HG02840 (cell line): ENCODE measurements around the gene GPNMB.

Experiments
- ATAC-seq: cut with Tn5 transposase; IDR thresholded peaks from one replicate; pipeline ENCODE4 v1.9.1; 2021; ENCODE audit warnings: mild to moderate bottlenecking, moderate library complexity, moderate number of reproducible peaks; ENCODE audit not compliant: unreplicated experiment, low FRiP score

The GPNMB gene

DNA sequence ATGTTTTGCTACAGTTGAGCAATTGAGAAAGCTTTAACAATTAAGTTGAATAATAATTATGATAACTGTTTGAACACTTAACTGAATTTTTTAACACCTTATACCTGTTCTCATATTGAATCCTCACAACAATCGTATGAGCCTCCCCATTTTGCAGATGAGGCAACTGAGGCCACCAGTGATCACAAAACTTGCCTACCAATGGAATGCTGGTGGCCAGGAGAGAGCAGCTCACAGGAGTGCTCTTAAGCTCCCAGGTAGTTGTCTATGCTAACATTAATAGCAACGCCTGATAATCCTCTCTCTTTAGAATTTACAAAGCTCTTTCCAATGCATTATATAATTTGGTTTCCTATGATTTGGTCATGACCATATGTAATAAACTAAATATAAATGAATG is 21.6 kb downstream of the GPNMB start:
- no peak for ATAC-seq

DNA sequence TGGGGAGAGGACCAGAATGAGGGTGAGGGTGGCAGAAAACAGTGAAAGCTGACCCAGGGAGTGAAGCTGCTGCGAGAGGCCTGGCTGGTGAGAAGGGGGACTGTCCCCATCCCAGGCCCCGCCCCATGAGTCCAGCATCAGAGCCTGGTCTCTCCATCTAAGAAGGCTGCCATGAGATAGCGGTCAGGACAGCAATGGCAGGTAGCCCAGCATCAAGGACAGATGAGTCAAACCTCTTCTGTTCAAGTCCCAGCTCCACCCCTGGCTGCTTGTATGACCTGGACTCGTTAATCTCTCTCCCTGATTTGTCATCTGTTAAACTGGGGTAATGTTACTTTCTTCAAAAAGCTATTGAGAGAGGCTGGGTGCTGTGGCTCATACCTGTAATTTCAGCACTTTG is 22.2 kb downstream of the GPNMB start:
- ATAC-seq, result no peak

DNA sequence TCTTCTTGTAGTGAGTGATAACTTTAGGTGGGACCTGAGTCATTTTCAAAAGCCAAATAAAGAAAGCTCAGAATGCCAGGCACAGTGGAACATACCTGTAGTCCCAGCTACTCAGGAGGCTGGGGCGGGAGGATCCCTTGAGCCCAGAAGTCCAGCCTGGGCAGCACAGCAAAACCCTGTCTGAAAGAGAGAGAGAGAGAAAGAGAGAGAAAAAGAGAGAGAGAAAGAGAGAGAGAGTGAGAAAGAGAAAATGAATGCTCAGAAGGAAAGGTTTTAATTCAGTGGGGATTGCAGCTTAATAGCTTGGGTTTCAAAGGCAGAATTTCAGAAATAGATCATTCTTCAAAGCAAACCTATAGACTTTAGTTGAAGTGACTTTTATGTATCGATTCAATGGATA is 25.7 kb downstream of the GPNMB start:
- ATAC-seq, result no peak

- ATAC-seq, result peak; percentile 88
Measured at GRCh38 chr7:23273141-23273599, 26.6 kb downstream of the GPNMB start.

- ATAC-seq, result no peak
Measured at GRCh38 chr7:23275912-23276311, 29.3 kb downstream of the GPNMB start.

- no peak for ATAC-seq
Measured at GRCh38 chr7:23276376-23276775, 29.8 kb downstream of the GPNMB start.

DNA sequence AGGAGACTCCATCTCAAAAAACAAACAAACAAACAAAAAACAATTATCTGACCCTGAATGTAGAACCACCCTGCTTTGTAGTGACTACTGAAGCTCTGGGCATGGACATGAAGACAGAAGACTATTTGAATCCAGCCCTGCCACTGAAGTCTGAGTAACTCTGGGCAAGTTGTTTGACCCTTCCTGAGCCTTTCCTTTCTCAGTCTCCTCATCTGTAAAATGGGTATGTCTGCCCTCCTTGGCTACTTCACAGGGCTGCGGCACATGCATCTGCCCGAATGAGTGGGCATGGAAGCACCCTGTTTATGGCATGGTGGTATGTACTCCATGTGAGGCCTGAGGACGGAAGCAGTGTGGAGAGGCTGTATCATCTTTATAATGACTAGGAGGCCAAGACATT is 30.4 kb downstream of the GPNMB start:
- no peak for ATAC-seq

DNA sequence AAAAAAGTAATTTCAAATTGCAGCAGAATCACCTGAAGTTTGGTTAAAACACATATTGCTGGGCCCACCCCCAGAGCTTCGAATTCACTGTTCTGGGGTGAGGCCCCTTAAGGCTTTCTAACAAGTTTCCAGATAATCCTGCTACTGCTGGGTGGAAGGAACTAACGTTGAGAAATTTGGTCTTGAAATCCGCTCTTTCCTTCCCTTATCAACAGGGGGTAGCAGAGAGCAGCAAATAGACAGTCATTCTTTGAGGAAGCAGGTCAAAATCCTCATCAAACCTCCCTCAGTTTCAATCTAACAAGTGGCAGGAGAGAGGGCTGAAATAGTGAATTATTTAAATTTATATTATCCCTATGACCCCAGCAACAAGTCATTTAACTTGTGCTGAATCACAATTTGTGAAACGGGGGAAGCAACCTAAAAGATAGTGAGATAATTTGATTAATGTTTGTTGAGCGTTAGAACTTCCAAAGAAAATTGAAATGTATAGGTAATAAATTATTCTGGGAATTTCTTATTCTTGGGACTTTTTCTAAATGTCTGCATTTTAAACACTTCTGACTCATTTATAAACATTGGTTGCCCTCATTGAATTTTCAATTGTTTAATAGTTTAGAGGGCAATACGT is 30.9 kb downstream of the GPNMB start:
- no peak for ATAC-seq

DNA sequence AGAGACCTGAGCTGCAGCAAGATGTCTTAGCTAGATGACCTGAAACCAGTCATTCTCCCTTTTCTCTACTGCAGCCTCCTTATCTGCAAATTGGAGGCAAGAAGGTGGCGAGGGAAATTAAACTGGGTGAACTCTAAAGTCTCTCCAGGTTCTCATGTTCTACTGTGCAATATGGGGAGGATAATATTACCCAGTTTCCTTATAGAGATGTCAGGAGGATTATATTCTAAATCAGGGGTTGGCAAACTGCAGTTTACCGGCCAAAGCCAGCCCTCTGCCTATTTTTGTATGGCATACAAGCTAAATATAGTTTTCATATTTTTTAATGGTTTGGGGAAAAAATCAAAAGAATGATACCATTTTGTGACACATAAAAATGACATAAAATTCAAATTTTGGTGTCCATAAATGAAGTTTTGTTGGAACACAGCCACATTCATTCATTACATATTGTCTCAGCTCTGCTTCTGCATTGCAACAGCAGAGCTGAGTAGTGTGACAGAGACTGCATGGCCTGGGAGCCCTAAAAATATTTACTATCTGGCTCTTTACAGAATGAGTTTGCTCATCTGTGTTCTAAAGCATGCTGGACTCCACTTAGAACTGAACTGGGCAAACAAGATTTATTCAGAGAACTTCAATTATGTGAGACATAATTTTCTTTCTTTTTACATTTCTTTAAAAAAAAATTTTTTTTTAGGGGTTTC is 33.4 kb downstream of the GPNMB start:
- no peak for ATAC-seq

DNA sequence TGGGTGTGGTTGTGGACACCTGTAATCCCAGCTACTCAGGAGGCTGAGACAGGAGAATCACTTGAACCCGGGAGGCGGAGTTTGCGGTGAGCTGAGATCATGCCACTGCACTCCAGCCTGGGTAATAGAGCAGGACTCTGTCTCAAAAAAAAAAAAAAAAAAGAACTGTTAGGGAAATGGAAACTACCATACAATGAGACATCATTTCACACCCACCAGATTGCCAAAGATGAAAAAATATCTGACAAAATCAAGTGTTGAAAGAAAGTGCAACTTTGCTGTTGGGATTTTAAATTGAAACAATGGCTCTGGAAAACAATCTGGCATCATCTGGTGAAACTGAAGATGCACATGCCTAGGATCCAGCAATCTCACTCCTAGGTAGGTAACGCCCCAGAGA is 36.5 kb downstream of the GPNMB start:
- ATAC-seq, result no peak

- no peak for ATAC-seq
Measured at GRCh38 chr7:23284871-23285270, 38.3 kb downstream of the GPNMB start.

DNA sequence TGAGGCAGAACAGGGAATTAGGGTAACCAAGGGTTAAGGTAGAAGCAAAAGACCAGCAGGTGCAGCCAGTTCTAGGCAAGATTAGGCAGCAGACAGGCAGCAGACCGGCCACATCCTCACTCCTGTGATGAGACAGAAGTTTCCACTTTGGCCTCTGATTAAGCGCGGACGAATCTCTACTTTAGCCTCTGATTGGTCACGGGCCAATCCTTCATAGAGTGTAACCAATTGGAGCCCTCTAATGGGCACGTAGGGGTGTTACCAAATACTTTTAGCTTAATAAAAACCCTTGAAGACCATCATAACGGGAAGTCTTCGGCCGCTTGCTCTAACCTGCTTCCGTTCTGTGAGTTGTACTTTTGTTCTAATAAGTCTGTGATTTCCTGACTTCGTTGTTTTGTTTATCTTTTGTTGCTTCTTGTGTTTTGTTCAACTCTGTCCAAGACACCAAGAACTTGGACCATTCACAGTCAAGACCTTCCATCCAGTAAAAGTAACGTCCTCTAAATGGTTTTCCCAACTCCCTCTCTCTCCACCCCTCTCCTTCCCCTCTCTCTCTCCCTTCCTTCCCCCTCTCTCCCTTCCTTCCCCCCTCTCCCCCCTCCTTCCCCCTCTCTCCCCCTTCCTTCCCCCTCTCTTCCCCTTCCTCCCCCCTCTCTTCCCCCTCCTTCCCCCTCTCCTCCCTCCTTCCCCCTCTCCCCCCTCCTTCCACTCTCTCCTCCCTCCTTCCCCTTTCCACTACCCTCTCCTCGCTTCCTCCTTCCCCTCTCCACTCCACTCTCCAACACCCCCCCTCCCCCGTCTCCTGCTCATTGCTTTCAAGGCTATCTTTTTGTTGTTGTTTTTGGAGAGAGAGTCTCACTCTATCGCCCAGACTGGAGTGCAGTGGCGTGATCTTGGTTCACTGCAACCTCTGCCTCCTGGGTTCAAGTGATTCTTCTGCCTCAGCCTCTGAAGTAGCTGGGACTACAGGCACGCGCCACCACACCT is 39.4 kb downstream of the GPNMB start:
- no peak for ATAC-seq

DNA sequence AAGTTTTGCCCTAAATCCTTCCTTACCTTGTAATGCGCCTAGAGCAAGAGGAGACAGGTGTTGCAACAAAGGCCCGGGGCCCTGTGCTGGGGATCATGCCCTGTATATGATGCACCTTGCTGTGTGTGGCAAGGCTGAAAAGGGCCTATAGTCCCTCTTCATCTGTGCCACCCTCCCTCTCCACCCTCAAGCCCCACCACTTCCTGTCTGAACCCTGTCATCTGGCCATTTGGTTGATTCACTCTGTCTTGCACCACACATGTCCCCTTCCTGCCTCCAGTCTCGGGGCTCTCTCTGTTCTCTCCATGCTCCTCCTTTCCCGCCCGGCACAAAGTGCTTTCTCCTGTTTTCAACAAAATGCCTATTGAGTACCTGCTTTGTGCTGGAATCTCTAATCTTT is 41.0 kb downstream of the GPNMB start:
- no peak for ATAC-seq

- no peak for ATAC-seq
Measured at GRCh38 chr7:23290993-23291392, 44.4 kb downstream of the GPNMB start.

DNA sequence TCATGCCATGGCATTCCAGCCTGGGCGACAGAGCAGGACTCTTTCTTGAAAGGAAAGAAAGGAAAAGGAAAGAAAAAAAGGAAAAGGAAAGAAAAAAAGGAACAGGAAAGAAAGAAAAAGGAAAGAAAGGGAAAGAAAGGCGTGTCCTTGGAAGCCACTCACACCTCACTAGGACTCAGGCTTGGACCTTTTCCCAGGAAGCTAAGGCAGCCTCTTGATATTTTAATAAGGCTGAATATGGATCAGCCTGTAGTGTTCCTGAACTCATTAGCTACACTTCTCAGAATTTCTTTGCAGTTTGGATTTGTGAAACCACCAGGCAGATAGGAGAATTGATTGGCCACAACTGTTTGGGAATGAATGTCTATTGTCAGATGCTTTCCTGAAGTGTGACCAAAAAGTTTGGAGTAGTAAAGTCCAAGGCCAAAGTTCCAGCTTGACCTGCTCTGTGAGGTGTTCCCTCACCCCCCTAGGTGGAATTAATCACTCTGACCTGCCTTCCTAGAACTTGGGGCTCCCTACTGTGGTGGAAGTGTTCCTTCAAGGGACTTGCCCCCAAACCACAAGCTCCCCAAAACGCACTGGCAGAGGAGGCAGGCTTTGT is 45.5 kb downstream of the GPNMB start:
- ATAC-seq, result no peak

DNA sequence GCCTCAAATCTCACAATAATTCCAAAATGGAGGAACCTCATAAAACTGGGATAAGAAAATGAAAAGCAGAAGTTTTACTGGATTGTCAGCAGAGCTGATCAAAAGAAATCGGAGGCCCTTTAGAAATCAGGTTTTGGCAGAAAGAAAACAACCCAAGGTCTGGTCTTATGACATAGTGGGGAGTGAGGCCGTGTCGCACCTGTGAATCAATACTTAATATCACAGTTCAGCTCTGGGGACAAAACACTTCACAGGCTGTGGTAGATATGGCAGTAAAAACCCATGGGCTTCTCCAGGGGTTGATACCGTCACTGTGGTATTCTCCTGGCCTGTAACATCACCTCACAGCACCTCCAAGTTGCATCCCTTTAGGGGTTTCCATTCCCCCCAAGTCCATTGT is 46.0 kb downstream of the GPNMB start:
- ATAC-seq, result no peak

DNA sequence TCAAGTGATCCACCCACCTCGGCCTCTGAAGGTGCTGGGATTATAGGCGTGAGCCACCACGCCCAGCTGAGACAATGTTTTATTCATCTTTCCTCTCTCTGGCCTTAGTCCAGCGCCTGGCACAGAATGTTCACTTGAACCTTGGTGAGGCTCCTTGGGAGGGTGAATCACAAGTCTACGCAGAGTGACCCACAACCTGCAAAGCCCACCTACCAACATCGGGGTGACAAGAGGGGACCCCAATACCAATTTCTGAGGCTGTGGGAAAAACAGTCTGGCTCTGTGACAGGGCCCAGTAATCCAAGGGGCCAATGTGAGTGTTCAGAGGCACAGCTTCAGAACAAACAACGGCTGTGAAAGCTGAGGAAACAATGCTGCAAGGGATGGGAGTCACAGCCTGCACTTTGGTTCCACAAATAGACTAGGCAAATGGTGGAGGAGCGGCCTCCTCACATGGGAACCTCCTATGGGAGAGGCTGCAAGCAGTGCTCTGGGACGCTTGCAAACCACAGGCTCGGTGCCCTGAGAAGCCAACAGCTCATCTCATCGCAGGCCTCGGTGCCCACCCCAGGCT is 47.0 kb downstream of the GPNMB start:
- no peak for ATAC-seq

- ATAC-seq, result no peak
Measured at GRCh38 chr7:23294549-23295400, 48.2 kb downstream of the GPNMB start.

- no peak for ATAC-seq
Measured at GRCh38 chr7:23295401-23295697, 48.8 kb downstream of the GPNMB start.
